NCI-H748 (cell line): ENCODE results near the gene TMEM53.
"Not testable (repeated sequence)": the region's sequence is repeated elsewhere in the genome, so short reads cannot be mapped to it uniquely, and the experiment has no call there.

ENCODE experiments used
- DNase-seq: peaks from one replicate; lab custom pipeline; 2025; ENCODE audit not compliant: unreplicated experiment; lab: John Stamatoyannopoulos, UW

Gene TMEM53

DNA sequence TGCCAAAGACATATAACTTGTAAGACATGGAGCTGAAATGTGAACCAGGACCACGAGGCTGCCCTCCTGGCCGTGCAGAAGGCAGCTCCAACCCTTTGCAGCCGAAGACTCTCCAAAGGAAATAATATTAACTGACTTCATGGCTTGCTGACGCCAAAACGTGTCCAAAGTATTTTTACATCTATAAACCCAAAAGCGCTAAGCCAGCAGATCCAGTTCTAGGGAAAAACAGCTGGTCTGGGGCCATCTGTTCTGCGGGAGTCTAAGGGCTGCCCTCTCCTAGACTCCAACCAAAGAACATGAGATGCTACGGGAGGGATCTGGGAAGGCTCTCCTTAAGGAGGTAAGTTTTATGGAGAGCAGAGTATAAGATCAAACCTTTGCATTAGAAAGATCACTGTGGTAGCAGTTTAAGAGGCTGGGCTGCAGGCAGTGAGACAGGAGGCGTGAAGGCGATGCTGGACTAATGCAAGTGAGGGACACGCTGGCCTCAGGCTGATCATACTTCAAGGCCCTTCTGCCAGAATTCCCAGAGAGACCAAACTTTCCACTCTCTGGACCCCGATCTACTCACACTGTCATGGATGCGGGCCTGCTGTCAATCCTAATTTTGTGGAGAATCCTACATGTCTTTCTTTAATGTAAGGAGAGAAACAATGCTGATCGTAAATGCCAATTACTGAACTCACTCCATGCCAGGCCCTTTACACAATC lies 1.2 kb downstream of the TMEM53 start:
- no peak for DNase-seq

DNA sequence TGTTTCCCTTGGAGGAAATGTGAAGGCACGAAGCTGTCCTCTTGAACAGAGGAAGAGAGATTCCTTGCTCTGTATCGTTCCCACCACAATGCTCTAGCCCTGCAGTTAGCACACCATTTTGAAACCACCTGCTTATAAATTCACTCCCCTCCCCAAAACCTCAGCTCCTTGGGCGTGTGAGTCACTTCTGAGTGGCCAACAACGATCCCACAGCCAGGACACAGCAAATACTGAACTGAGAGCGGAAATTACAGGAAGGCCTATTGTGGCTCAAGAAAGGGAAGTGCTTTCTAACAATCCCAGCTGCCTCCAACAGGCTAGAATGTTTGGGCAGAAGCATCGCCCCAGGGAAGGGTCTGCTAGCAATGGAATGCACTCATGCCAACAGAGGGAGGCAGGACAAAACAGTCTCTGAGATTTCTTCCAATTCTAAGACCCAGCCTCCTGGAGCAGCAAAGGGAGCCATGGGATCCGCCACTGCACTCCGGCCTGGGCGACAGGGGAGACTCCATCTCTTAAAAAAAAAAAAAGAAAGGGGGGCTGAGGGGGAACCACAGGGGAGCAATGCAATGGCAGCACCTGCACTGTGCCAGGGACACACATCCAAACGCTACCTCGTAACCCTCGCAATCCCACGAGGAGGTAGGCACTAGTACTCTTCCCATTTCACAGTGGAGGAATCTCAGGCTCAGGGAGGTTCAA lies 1.9 kb downstream of the TMEM53 start:
- no peak for DNase-seq

DNA sequence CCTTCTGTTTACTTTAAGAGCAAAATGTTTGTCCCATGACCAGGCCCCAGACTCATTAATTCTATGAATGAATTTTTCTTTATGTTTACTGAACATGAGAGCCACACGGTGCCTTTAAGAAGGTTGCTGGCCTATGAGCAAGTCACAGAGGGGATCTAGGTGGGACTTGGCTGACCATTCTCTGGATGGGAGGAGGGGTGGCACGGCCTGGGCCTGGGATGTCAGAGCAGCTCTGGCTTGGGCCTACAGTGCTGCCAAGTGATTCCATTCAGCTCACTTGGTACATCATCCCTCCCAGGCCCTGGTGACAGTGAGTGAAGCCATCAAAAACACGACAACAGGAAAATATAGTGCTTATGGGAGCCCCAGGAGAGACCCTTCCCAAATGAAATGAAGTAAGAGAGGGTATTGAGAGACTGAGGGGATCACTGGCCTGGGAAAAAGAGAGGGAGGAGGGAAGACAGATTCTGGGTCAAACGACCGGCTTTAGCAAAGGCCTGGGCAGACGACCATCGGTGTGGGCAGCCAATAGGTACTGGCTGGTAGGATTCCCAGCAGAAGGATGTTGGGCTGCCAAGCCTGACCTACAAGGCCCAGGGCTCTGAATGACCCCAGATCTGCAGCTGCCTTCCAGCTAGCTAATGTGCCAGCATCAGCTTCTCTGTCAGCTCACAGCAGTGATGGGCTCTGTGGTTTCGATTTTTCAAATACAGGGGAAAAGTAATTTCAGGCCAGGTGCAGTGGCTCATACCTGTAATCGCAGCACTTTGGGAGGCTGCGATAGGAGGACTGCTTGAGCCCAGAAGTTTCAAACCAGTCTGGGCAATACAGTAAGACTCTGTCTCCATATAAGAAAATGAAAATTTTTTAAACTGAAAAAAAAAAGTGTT lies 3.3 kb downstream of the TMEM53 start:
- DNase-seq = no peak

DNA sequence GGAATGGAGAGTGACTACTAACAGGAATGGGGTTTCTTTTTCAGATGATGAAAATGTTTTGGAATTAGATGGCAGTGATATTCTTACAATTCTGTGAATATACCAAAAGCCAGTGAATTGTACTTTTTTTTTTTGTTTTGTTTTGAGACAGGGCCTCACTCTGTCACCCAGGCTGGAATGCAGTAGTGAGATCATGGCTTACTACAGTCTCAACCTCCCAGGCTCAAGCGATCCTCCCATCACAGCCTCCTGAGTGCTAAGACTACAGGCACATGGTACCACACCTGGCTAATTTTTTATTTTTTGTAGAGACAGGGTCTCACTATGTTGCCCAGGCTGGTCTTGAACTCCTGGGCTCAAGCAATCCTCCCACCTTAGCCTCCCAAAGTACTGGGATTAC lies 7.6 kb downstream of the TMEM53 start:
- DNase-seq = not testable (repeated sequence)

DNA sequence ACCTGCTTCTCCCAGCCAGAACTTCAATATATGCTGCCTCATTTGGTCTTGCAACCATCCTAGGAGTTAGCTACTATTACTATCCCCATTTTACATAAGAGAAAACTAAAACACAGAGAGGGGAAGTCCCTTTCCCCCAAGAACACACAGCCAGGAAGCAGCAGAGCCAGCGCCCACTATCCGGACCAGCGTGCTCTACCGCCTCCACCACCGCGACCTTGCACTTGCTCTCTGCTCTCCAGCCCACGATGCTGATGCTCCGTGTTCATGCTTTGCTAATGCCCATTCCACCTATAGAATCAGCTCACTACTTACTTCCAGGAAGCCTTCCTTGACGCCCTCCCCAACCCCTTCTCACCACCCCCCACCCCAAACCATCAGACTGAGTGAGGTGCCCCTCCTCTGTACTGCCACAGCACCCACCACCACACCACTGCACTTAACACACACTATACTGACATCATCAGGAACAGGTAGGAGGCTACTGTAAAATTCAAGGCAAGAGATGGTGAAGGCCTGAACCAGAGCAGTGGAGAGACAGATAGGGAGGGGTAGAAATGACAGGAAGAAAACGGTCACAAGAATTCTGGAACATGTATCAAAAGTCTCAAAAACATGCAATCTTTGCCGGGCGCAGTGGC lies 9.4 kb downstream of the TMEM53 start:
- DNase-seq = no peak

DNA sequence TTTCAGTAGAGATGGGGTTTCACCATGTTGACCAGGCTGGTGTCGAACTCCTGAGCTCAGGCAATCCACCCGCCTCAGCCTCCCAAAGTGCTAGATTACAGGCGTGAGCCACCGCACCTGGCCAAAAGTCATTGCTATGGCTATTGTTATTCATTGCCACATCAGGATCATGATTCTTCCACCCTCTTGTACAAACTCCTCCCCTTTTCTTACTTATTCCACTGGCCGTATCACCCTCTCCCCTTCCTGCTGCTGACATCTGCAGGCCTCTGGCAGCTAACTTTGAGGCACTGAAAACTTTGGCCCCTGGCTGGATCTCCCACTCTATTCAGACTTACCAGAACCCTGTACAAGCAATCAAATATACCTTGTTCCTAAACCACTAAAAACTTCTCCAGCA lies 10.9 kb downstream of the TMEM53 start:
- DNase-seq = no peak

DNA sequence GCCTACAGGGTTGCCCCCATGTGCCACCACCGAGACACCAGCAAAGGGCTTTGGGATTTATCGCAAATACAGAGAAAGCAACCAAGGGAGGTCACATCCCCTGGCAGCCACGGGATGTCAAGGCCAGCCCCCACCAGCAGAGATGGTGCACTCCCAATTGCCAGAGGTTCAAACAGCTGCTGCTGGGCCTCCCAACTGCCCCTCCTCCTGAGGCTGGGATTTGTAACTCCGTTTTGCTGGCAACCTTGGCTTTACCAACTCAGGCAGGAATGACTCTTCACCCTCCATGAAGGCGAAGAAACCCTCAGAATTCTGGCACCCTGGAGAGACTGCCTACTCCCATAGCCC lies 11.6 kb downstream of the TMEM53 start:
- DNase-seq = no peak

DNA sequence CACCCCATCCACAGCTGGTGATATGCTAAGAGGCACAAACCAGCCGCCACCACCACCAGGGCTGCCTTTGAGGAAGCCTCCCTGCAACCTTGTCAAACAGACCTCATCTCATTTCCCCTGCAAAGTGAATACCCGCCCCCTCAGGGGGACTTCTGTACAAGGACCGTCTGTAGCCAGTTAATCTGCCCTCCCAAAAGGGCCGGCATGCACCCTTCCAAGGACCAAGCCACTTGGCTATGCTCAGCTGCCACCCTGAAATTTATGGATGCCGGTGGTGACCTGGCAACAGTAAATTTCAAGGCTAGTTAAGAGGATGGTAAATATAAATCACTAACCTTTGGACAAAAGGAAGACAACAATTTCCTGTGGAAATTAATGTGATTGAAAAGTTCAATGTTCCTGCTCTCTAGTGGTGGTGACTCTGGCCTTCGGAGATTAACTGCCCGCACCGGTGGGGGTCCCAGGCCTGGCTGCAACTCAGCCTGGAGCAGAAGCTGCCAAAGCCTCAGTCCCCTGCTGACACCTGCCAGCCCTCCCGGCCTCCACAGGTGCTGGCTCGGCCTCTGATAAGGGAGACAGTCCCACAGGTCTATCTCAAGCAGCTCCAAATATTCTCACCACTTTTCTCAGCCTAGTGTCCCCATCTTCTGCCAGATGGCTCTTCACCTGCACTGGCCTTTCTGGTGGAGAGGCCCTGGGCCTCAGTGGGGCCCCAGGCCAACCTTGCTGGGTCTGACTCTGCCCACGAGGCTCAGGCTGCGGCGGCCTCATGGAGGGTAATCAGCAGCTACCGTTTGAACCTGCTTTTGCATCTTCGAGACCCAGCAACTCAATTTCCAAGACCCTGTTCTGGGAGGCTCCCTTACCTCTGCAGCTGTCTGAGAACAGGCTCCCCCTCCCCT lies 12.2 kb downstream of the TMEM53 start:
- DNase-seq = no peak

DNA sequence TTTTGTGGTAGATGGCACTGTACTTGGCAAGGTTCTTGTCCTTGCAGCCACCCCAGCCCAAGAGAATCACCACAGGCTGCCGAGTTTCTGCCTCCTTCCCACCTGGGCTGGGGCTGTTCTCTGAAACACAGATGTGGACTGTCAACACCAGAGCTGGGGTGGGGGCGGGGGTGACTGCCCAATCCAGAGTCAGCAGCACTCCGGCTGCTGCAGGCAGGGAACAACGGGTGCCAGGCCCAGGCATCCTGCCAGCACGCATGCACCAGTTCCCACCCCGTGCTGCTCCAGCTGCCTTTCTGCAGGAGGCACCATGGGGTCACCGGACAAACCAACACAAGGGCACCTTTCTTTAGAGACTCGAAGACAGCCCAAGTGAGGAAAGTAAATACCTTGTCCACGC lies 14.1 kb downstream of the TMEM53 start:
- DNase-seq = no peak

DNA sequence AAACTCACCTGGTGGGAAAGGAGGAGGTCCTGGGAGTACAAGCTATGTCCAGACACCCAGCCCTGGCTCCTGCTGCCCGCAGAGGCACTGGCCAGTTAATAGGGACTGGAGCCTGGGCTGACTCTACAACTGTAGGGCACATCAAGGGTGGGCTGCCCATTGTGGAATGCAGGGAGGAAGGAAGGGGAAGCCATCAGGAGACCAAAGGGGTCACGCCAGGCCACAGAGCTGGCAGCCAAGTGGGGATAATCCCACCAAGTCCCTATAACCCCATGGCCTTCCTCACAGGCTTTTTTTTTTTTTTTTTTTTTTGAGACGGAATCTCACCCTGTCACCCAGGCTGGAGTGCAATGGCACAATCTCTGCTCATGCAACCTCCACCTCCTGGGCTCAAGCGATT lies 14.7 kb downstream of the TMEM53 start:
- no peak for DNase-seq

DNA sequence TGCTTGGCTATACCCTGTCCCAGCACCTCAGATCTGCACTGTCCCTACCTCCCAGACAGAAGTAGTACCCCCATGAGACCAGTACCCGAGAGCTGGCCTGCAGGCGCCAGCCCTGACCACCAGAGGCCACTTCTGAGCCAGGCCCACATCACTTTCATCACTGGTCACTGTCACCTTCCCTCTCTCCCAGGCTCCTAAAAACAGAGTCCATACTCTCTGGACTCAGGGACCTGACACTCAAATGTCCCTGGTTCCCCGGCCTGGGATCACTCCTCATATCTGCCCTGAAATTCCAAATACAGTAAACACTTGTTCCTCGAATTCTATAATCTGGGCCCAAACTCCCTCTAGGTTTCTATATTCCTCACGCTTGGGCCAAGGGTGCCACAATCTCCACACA lies 18.7 kb downstream of the TMEM53 start:
- DNase-seq = peak; percentile 14

DNA sequence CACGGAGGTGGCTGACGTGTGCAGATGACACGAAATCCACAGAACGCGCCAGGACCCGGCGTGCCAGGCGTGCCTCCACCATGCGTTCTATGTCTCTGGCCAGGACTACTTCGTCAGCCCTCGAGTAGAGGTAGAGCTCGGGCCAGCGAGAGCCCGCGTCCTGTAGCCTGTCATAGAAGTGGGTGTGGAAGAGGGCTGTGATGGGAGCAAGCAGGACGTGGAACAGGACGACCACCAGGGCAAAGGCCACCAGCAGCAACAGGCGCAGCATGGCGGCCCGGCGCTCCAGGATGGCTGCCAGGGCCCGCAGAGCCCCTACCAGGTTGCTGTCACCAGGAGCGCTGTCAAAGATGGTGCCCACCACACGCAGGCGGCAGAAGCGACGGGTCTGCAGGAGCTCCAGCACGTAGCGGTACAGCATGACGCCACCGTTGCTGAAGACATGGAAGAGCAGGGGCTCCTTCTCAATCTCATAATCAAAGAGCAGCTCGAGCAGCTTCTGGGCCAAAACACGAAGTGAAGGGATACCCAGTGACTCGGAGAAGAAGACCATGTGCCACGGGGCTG lies 19.6 kb downstream of the TMEM53 start:
- DNase-seq = no peak

DNA sequence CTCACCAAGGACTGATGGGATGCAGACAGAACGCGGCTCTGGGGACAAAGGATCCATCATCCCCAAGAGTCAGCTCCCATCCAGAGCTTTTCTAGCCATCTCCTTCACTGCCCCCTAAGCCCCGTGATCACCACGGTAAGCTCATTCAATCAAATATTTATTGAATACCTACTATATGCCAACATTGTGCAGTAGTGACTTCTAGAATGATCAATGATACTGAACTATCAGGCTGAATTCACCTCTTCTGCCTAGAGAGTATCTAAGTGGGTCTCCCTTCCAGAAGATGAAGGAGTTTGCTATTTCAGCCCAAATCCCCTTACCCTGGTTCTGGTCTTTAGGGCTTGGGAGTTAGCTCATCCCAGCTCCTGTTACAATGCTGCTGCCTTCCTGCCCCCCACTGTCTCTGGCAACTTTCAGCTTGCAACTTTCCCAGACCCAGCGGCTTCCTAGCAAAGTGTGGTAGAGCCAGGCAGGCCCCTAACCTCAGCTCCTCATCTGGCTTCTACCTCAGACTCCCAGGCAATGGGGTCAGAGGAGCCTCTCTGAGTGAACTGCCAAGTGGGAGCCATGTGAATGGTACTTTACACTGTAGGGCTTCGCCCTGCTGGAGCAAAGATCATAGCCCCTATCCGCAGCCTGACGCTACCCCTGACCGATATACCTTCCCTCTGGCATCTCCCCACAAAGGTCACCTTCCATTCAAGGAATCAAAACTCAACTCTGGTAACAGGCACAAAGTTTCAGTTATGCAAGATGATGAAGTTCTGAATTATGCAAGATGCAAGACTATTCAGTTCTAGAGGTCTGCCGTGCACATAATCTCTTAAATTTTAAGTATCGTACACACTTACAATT lies 20.9 kb downstream of the TMEM53 start:
- no peak for DNase-seq

DNA sequence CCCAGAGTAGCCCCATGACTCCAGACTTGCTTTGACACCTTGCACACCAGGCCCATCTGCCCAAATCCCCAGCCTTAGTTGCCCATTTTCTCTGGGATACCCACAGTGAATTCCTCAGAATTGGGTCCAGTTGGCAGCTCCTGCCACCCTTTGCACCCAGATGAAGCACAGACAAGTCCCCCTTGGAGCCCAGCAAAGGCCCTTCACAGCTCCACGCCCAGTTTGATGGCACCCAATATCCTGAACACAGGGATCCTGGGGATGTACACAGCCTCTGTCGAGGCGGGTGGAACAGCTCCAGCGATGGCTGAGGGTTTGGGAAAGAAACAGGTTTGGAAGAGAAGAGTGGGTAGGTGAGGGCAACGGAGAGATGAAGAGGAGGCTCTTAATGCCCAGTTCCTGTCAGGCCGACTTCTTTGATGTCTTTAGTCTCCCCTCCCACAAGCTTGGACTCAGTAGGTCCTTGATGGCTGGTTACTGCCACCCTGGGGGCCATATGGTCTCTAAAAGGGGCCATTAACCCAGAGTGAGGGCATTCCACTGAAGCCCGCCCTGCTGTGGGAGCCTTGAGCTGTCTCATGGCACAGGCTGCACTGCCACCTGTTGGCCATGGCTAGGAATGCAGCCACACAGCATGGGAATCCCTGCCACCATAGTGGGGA lies 21.7 kb downstream of the TMEM53 start:
- DNase-seq = peak; percentile 67

DNA sequence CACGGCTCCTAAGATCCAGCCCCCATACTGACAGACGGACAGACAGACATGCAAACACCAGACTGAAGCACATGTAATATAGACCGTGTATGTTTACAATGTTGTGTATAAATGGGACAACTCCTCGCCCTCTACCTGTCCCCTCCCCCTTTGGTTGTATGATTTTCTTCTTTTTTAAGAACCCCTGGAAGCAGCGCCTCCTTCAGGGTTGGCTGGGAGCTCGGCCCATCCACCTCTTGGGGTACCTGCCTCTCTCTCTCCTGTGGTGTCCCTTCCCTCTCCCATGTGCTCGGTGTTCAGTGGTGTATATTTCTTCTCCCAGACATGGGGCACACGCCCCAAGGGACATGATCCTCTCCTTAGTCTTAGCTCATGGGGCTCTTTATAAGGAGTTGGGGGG lies 23.2 kb downstream of the TMEM53 start:
- no peak for DNase-seq

DNA sequence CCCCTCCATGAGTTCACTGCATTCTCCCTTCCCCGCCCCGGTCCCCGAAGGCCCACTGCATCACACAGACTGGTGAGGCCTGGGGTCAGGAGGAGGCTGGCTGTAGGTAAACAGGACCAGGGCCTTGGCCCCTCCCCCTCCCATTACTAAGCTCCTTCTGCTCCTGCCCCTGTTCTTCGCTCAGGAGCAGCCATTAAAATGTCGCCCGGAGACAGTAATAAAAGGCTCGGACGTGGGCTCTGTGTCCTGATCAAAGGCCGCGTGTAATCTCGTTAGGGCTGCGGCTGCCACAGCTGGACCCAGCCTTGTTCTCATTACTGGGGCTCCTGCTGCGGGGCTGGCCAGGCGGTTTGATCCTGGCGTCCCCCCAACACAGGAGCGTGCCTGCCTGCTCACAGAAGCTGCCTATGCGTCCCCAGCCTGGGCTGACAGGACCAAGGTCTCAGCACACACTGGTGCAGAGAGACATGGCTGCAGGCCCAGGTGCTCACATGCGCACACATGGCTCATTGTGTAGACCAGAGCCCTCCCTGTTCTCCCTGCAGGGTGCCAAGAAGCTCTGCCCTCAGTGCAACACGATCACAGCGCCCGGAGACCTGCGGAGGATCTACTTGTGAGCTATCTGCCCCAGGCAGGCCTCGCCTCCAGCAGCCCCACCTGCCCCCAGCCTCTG lies 24.0 kb downstream of the TMEM53 start:
- DNase-seq = no peak

DNA sequence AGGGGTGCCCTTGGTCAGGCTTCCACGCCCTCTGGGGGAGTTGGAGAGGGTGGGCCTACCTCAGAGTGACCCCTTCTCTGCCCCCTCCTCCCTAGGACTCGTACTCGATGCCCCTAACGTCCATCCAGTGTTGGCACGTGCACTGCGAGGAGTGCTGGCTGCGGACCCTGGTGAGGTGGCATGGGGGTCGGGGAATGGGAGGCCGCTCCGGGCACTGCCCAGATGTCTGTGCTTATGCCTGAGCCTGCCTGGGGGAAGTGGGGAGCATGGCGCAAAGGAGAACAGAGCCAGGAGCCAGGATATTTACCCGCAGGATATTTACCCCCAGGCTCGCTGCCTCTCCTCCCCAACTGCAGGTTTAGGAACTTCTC lies 24.5 kb downstream of the TMEM53 start:
- no peak for DNase-seq
